Epithelial cell of prostate (primary cell): ENCODE data around the gene PDS5A.
"Not testable (repeated sequence)": the region's sequence is repeated elsewhere in the genome, so short reads cannot be mapped to it uniquely, and the experiment has no call there.

Experiments used
- DNase-seq: peaks from one replicate; pipeline ENCODE4 v3.0.0-alpha.2; 2011; ENCODE audit warnings: low read depth, low spot score
- H3K27ac ChIP-seq: fragments of 450-650 bp; 2 replicates; pipeline ENCODE4 v1.5.1; 2017; ENCODE audit warnings: mild to moderate bottlenecking

PDS5A gene

DNA sequence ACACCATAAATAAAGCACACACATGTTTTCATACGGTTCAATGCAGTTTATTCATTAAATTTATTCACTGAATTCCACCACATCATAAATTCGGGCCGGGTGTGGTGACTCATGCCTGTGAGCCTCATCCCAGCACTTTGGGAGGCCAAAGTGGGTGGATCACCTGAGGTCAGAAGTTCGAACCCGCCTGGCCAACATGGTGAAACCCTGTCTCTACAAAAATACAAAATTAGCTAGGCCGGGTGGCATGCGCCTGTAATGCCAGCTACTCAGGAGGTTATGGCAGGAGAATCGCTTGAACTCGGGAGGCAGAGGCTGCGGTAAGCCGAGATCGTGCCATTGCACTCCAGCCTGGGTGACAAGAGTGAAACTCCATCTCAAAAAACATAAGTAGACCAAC, 131.6 kb downstream of the PDS5A start:
- H3K27ac ChIP-seq, result no peak overlapping the region
- DNase-seq, result no peak

DNA sequence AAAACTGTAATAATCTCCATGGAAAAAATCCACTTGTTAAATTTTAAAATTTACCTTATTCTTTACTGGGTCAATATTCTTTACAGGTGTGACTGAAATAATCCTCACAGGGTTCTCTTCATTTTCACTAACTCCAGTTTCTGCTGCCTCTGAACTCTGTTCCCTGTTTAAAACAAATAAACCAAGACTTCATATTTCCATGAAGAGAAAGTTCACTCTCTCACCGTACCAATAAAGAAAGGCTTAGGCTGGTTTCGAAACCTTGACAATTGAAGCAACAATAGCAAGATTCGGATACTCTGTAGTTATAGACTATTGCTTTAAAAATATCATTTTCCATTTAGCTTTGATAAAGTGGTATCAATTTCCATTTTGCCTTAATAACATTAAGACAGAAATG, 135.8 kb downstream of the PDS5A start:
- no peak for DNase-seq
- no peak overlapping the region for H3K27ac ChIP-seq

DNA sequence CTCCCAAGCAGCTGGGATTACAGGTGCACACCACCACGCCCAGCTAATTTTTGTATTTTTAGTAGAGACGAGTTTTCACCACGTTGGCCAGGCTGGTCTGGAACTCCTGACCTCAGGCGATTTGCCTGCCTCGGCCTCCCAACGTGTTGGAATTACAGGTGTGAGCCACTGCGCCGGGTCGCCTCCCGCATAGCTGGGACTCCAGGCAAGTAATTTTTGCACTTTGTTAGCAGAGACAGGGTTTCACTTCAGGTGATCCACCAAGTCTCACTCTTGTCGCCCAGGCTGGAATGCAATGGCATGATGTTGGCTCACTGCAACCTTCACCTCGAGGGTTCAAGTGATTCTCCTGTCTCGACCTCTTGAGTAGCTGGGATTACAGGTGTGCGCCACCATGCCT, 137.2 kb downstream of the PDS5A start:
- not testable (repeated sequence) for DNase-seq, H3K27ac ChIP-seq

DNA sequence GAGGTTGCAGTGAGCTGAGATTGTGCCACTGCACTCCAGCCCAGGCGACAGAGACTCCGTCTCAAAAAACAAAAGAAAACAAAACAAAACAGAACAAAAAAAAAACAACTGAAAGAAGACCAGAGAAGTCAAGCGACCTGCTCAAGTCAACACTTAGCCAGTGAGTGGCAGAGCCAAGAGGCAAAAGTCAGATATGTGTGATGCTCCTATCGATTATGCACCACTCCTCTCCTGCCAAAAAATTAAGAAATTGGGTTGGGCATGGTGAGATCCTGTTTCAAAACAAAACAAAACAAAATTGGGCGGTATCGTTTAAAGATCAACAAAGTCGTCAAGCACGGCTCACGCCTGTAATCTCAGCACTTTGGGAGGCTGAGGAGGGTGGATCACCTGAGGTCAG, 137.7 kb downstream of the PDS5A start:
- no peak overlapping the region for H3K27ac ChIP-seq
- no peak for DNase-seq

DNA sequence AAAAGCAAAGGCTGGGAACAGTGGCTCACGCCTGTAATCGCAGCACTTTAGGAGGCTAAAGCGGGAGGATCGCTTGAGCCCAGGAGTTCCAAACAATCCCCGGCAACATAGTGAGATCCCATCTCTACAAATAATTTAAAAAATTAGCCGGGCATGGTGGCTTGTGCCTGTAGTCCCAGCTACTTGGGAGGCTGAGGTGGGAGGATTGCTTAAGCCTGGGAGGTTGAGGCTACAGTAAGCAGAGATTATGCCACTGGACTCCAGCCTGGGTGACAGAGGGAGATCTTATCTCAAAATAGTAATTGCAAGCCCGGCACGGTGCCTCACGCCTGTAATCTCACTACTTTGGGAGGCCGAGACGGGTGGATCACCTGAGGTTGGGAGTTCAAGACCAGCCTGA, 139.3 kb downstream of the PDS5A start:
- not testable (repeated sequence) for DNase-seq

DNA sequence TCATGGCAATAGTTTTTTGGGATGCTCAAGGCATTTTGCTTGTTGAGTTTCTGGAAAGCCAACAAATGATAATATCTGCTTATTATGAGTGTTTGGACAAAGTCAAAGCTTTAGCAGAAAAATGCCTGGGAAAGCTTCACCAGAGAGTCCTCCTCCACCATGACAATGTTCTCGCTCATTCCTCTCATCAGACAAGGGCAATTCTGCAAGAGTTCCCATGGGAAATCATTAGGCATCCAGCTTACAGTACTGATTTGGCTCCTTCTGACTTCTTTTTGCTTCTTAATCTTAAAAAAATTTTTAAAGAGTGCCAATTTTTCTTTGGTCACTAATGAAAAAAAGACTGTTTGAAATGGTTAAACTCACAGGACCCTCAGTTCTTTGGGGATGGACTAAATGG, 143.4 kb downstream of the PDS5A start:
- no peak for DNase-seq
- H3K27ac ChIP-seq, result no peak overlapping the region

More for the DNA sequence above, 139.3 kb downstream of the PDS5A start:
- H3K27ac ChIP-seq, result not testable (repeated sequence)

DNA sequence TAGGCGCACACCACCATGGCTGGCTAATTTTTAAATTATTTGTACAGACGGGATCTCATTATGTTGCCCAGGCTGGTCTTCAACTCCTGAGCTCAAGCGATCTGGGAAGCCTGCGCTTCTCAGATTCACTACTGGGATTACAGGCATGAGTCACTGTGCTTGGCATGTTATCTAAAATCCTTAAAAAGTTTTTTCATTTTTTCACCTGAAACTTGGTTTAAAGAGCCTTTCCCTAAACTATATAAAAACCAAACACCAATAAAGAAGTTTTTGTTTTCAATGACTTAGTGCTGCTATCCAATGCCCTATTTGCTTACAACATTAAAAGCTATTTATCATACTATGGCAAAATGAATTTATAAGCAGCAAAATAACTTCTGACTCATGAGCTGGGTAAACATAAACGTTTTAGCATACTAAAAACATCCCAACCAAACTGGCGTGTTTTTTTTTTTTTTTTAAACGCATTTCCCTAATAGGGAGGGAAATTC, 151.9 kb downstream of the PDS5A start:
- DNase-seq, result no peak
- H3K27ac ChIP-seq, result no peak overlapping the region

DNA sequence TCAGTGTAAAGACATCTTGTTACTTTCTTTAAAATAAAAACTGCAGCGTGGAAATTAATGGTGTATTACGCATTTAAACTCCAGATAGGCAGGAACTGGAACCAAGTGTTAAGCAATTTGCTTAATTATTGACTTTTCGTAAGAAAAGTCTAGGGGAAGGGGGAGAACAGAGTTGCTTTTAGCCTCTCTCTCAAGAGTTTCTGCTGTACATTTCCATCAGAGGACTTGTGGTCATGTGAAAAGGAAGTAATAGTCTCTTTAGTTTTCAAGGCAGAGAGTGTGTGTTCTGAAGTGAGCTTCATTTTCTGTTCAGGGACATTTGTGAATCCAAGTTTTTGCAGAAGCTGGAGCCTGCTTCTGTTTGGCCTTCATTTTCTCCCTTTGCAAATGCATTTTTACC, 152.6 kb downstream of the PDS5A start:
- H3K27ac ChIP-seq, result no peak overlapping the region
- no peak for DNase-seq

DNA sequence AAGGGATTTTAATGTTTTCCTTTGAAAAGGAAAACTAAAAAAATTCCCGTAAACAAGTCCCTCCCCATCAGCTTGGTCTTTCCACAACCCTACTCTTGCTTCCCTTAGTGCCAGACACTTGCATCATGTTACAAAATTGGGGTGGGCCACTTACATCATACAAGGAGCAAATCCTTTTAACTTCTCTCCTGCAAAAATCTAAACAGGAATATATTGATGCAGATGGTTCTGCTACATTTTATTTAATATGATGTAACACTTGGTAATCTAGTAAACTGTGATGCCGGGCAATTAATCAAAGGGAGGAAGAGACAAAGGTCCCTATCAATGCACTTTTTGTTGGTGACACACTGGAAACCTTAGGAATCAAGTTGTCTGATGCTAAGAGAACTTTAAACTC, 154.5 kb downstream of the PDS5A start:
- DNase-seq, result no peak
- H3K27ac ChIP-seq, result peak overlapping the region; percentile 30

DNA sequence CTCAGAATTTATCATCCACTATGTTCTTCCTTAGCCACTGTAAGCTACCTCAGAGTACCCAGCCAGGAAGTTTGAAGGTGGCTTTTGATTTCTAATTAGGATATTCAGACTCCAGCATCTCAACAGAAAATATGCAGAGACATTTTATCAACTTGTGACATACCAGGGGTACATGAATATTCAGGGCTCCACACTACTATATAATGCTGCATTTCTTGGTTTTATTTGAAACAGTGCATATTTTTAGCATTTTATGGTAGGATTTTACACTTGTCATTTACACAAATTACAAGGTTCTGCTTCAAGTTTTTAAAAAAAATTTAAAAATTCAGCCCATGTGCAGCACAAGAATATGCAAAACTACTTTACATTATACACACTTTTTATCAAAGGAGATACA, 155.0 kb downstream of the PDS5A start:
- DNase-seq, result no peak
- peak overlapping the region; percentile 30 for H3K27ac ChIP-seq

DNA sequence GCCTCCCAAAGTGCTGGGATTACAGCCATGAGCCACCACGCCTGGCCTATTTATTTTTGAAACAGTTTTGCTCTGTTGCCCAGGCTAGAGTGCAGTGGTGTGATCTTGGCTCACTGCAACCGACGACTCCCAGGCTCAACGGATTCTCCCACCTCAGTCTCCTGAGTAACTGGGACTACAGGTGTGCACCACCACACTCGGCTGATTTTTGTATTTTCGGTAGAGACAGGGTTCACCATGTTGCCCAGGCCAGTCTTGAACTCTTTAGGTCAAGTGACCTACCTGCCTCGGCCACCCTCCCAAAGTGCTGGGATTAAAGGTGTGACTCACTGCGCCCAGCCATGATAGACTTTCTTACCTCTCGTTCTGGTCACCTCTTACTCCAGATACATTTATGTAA, 155.8 kb downstream of the PDS5A start:
- no peak for DNase-seq

DNA sequence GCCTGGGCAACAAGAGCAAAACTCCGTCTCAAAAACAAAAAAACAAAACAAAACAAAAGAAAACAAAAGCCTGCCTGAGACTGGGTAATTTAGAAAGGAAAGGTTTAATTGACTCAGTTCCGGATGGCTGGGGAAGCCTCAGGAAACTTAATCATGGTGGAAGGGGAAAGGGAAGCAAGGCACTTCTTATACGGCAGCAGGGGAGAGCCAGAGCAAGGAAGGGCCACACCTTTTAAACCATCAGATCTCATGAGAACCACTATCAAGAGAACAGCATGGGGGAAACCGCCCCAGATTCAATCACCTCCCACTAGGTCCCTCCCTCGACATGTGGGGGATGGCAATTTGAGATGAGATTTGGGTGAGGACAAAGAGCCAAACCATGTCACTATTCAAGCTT, 157.5 kb downstream of the PDS5A start:
- H3K27ac ChIP-seq, result no peak overlapping the region
- DNase-seq, result no peak

More for the DNA sequence above, 155.8 kb downstream of the PDS5A start:
- no peak overlapping the region for H3K27ac ChIP-seq

DNA sequence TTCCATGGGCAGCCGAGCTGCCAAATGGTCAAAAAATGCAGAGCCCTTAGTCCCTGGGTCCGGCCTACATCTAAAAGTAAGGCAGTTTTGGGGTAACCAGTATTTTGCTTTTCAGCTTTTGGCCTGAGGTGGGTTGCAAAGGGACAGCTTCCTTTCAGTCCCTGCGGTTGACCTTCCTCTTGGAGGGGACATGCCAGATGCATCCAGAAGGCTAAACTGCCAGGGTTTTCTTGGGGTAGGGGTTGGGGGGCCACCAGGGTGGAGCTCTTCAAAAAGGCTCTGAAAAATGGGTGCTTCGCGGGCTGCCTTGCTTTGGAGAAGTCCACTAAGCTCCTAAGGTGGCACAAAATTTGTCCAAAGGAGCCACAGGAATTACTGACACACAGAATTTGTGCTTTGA, 159.1 kb downstream of the PDS5A start:
- DNase-seq, result no peak
- no peak overlapping the region for H3K27ac ChIP-seq

DNA sequence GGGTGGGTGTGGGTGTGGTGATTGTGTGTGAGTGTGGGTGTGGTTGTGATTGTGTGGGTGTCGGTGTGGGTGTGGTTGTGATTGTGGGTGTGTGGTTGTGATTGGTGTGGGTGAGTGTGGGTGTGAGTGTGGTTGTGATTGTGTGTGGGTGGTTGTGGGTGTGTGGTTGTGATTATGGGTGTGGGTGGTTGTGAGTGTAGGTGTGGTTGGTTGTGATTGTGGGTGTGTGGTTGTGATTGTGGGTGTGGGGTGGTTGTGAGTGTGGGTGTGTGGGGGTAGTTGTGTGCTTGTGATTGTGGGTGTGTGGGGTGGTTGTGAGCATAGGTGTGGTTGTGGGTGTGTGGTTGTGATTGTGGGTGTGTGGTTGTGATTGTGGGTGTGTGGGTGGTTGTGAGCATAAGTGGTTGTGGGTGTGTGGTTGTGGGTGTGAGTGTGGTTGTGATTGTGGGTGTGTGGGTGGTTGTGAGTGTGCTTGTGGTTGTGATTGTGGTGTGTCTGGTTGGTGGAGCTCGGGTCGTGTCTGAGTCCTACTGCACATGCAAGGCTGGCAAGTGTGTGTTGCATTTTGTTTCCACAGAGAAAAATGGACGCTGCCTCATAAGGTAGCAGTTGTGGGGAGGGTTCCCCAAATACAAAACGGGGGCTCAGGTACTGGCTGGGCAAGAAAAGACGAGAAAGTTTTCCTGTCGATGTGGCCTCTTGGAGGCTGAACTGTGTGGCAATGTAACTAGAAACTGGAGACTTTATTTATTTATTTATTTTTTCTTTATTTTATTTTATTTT, 163.1 kb downstream of the PDS5A start:
- no peak for DNase-seq
- H3K27ac ChIP-seq, result no peak overlapping the region

DNA sequence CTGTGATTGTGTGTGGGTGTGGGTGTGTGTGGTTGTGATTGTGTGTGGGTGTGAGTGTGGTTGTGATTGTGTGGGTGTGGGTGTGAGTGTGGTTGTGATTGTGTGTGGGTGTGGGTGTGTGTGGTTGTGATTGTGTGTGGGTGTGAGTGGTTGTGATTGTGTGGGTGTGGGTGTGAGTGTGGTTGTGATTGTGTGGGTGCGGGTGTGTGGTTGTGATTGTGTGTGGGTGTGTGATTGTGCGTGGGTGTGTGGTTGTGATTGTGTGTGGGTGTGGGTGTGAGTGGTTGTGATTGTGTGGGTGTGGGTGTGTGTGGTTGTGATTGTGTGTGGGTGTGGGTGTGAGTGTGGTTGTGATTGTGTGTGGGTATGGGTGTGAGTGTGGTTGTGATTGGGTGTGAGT, 163.9 kb downstream of the PDS5A start:
- DNase-seq, H3K27ac ChIP-seq: not testable (repeated sequence)

DNA sequence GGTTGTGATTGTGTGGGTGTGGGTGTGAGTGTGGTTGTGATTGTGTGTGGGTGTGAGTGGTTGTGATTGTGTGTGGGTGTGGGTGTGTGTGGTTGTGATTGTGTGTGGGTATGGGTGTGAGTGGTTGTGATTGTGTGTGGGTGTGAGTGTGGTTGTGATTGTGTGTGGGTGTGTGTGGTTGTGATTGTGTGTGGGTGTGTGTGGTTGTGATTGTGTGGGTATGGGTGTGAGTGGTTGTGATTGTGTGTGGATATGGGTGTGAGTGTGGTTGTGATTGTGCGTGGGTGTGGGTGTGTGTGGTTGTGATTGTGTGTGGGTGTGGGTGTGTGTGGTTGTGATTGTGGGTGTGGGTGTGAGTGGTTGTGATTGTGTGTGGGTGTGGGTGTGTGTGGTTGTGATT, 164.7 kb downstream of the PDS5A start:
- DNase-seq, H3K27ac ChIP-seq: not testable (repeated sequence)

DNA sequence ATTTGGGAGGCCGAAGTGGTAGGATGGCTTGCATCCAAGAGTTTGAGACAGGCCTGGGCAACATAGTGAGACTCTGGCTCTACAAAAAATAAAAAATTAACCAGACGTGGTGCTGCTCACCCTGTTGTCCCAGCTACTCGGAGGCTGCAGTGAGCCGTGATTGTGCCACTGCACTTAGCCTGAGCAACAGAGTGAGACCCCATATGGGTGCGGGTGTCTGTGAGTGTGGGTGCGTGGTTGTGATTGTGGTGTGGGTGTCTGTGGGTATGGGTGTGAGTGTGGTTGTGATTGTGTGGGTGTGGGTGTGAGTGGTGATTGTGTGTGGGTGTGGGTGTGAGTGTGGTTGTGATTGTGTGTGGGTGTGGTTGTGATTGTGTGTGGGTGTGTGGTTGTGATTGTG, 165.2 kb downstream of the PDS5A start:
- no peak for DNase-seq

DNA sequence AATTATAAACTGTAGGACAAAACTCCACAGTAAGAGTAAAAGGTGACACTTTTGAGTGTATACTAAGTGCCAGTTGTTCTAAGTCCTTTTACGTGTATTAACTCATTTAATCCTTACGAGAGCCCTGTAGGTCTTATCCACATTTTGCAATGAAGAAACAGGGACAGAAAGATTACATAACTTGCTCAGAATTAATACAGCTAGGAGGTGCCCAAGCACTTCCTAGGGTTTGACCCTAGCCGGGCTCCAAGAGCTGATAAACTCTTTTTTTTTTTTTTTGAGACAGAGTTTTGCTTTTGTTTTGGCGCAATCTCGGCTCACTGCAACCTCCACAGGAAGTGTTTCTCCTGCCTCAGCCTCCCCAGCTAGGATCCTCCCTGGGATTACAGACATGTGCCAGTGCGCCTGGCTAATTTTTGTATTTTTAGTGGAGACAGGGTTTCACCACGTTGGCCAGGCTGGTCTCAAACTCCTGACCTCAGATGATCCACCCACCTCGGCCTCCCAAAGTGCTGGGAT, 169.4 kb downstream of the PDS5A start:
- H3K27ac ChIP-seq, result no peak overlapping the region
- DNase-seq, result no peak

More for the DNA sequence above, 165.2 kb downstream of the PDS5A start:
- no peak overlapping the region for H3K27ac ChIP-seq

DNA sequence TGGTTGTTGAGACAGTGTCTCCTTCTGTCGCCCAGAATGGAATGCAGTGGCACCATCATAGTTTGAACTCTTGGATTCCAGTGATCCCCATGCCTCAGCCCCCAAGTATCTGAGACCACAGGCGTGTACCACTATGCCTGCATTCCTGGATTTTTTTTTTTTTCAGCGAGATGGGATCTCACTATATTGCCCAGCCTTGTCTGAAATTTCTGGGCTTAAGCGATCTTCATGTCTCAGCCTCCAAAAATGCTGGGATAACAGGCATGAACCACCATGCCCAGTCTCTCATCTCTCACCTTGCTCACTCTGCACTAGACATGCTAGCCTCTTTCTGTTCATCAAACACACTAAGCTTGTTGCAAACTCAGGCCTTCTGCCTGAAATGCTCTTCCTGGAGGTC, 175.7 kb downstream of the PDS5A start:
- DNase-seq, result no peak
- H3K27ac ChIP-seq, result no peak overlapping the region

DNA sequence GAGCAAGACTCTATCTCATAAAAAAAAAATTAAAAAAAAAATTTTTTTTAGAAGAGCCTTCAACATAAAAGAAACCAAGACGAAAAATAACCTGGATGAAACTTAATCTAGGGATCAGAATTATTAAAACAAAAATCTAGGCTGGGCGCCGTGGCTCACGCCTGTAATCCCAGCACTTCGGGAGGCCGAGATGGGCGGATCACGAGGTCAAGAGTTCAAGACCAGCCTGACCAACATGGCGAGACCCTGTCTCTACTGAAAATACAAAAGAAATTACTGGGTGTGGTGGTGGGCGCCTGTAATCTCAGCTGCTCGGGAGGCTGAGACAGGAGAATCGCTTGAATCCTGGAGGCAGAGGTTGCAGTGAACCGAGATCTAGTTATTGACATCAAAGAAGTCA, 184.7 kb downstream of the PDS5A start:
- H3K27ac ChIP-seq, DNase-seq: not testable (repeated sequence)

DNA sequence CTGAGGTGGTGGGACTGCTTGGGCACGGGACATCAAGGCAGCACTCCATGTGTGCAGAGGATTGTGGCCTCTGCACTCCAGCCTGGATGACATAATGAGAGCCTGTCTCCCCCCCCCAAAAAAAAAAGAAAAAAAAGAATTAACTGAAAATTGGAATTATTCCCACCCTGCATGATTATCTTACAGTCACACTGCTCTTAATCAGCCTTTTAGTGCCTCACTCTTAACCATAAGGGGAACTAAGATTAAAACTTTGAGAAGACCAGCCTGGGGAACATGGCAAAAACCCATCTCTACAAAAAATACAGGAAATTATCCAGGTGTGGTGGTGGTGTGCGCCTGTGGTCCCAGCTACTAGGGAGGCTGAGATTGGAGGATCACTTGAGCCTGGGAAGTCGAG, 185.2 kb downstream of the PDS5A start:
- DNase-seq, result no peak
- no peak overlapping the region for H3K27ac ChIP-seq

DNA sequence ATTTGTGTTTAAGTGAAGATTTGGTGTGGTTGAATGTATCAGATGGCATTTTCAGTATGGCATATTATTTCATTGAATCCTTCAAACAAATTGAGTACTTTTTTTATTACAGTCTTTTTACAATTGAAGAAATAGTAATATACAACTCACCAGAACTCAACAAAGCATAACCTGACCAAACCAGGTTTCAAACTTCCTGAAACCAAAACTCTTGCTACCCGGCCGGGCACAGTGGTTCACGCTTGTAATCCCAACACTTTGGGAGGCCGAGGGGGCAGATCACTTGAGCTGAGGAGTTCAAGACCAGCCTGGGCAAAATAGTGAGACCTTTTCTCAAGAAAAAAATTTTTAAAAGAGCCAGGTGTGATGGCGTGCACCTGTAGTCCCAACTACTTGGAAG, 185.6 kb downstream of the PDS5A start:
- no peak for DNase-seq
- no peak overlapping the region for H3K27ac ChIP-seq
